HEK293T (cell line): Measurements from ENCODE around the gene GLB1L3.

ENCODE experiments used
- CTCF ChIA-PET: fragments of 350-600 bp; formaldehyde crosslinking; extraction: SDS; loops from one replicate; lab custom pipeline; 2021; ENCODE audit warnings: antibody characterized with exemption, inconsistent platforms; lab: Yijun Ruan, JAX
- POLR2A ChIA-PET: fragments of 350-600 bp; formaldehyde crosslinking; extraction: SDS; loops from one replicate; lab custom pipeline; 2020; ENCODE audit warnings: antibody characterized with exemption, inconsistent platforms; lab: Yijun Ruan, JAX
- DNase-seq: peaks from one replicate; pipeline ENCODE4 v3.0.0; 2012; ENCODE audit warnings: mixed read lengths; ENCODE audit errors: extremely low spot score
- ARNT ChIP-seq: fragments of 450-650 bp; IDR thresholded peaks from 2 replicates; pipeline ENCODE4 v1.6.1; 2017; ENCODE audit warnings: mild to moderate bottlenecking
- BHLHE40 ChIP-seq: fragments of 450-650 bp; IDR thresholded peaks from 2 replicates; pipeline ENCODE4 v1.6.1; 2016; ENCODE audit warnings: mild to moderate bottlenecking, moderate library complexity, borderline replicate concordance
- CTBP1 ChIP-seq: fragments of 450-650 bp; IDR thresholded peaks from 2 replicates; pipeline ENCODE4 v1.6.1; 2016; ENCODE audit warnings: borderline replicate concordance
- ELF4 ChIP-seq: fragments of 450-650 bp; IDR thresholded peaks from 2 replicates; pipeline ENCODE4 v1.6.1; 2017; ENCODE audit warnings: antibody characterized with exemption
- FOXA1 ChIP-seq: fragments of 450-650 bp; IDR thresholded peaks from 2 replicates; pipeline ENCODE4 v1.6.1; 2016; ENCODE audit warnings: mild to moderate bottlenecking
- FOXK2 ChIP-seq: fragments of 450-650 bp; IDR thresholded peaks from 2 replicates; pipeline ENCODE4 v1.6.1; 2016; ENCODE audit warnings: mild to moderate bottlenecking
- FOXM1 ChIP-seq: fragments of 450-650 bp; IDR thresholded peaks from 2 replicates; pipeline ENCODE4 v1.6.1; 2017; ENCODE audit warnings: mild to moderate bottlenecking, borderline replicate concordance
- HDGF ChIP-seq: fragments of 450-650 bp; IDR thresholded peaks from 2 replicates; pipeline ENCODE4 v1.6.1; 2017; ENCODE audit warnings: antibody characterized with exemption, borderline replicate concordance
- L3MBTL2 ChIP-seq: fragments of 450-650 bp; conservative IDR thresholded peaks from 2 replicates; pipeline ENCODE4 v1.6.1; 2016; ENCODE audit warnings: mild to moderate bottlenecking
- LEF1 ChIP-seq: fragments of 450-650 bp; IDR thresholded peaks from 2 replicates; pipeline ENCODE4 v1.6.1; 2017; ENCODE audit warnings: mild to moderate bottlenecking, borderline replicate concordance
- NFRKB ChIP-seq: fragments of 450-650 bp; IDR thresholded peaks from 2 replicates; pipeline ENCODE4 v1.6.1; 2016; ENCODE audit warnings: mild to moderate bottlenecking, moderate library complexity
- PKNOX1 ChIP-seq: fragments of 450-650 bp; IDR thresholded peaks from 2 replicates; pipeline ENCODE4 v1.6.1; 2016
- SP1 ChIP-seq: fragments of 450-650 bp; IDR thresholded peaks from 2 replicates; pipeline ENCODE4 v1.6.1; 2017
- SUZ12 ChIP-seq: fragments of 450-650 bp; IDR thresholded peaks from 2 replicates; pipeline ENCODE4 v1.6.1; 2016; ENCODE audit warnings: mild to moderate bottlenecking
- TARDBP ChIP-seq: fragments of 450-650 bp; IDR thresholded peaks from 2 replicates; pipeline ENCODE4 v1.6.1; 2016
- ZNF384 ChIP-seq: fragments of 450-650 bp; IDR thresholded peaks from 2 replicates; pipeline ENCODE4 v1.6.1; 2016

The GLB1L3 gene

GRCh38 chr11:134231958-134232659 lies 44.1 kb upstream of the GLB1L3 start:
- ChIA-PET CTCF (no interaction called here), POLR2A (no interaction called here)
- no peak for DNase-seq
- no peak for TF ChIP-seq ARNT
- no peak for TF ChIP-seq SP1
- TF ChIP-seq ZNF384: no peak
- TF ChIP-seq PKNOX1: no peak
- TF ChIP-seq FOXM1: no peak
- TF ChIP-seq FOXK2: no peak
- TF ChIP-seq LEF1: no peak
- TF ChIP-seq ELF4: no peak

- TF ChIP-seq NFRKB (no peak), BHLHE40 (no peak), TARDBP (no peak), CTBP1 (no peak), ZNF384 (no peak), FOXA1 (no peak), FOXK2 (no peak), FOXM1 (no peak), ELF4 (no peak), SP1 (no peak), SUZ12 (no peak), LEF1 (no peak), HDGF (no peak), PKNOX1 (no peak), ARNT (no peak), L3MBTL2 (no peak)
- DNase-seq: no peak
- CTCF ChIA-PET: no interaction called here
- POLR2A ChIA-PET: interaction anchor here (2.9 kb wide), 1 partner anchor 9 kb away, joined by 25 read pairs; the partner anchor contains the start of genes NCAPD3 and VPS26B
Measured at GRCh38 chr11:134233729-134234179, 42.4 kb upstream of the GLB1L3 start.

GRCh38 chr11:134235399-134235798 lies 40.8 kb upstream of the GLB1L3 start:
- ChIA-PET CTCF (no interaction called here), POLR2A (interaction anchor here (2.9 kb wide), 1 partner anchor 11 kb away, joined by 25 read pairs; the partner anchor contains the start of genes NCAPD3 and VPS26B)
- no peak for DNase-seq
- TF ChIP-seq TARDBP: no peak
- no peak for TF ChIP-seq ARNT
- no peak for TF ChIP-seq SP1
- TF ChIP-seq FOXM1: no peak
- no peak for TF ChIP-seq BHLHE40
- no peak for TF ChIP-seq ZNF384
- TF ChIP-seq FOXK2: no peak
- TF ChIP-seq NFRKB: no peak

- ChIA-PET CTCF (no interaction called here), POLR2A (no interaction called here)
- TF ChIP-seq TARDBP: no peak
- no peak for TF ChIP-seq SUZ12
- no peak for TF ChIP-seq PKNOX1
- no peak for TF ChIP-seq FOXK2
- TF ChIP-seq L3MBTL2: no peak
- no peak for DNase-seq
Measured at GRCh38 chr11:134236834-134237556, 39.2 kb upstream of the GLB1L3 start.

GRCh38 chr11:134237557-134237922 lies 38.6 kb upstream of the GLB1L3 start:
- TF ChIP-seq PKNOX1: no peak
- DNase-seq: no peak
- ChIA-PET POLR2A (no interaction called here), CTCF (no interaction called here)

GRCh38 chr11:134238956-134239355 lies 37.2 kb upstream of the GLB1L3 start:
- DNase-seq: no peak
- no peak for TF ChIP-seq FOXK2
- no peak for TF ChIP-seq FOXM1
- no peak for TF ChIP-seq CTBP1
- TF ChIP-seq SUZ12: no peak
- no peak for TF ChIP-seq FOXA1
- no peak for TF ChIP-seq ZNF384
- TF ChIP-seq ELF4: no peak
- TF ChIP-seq HDGF: no peak
- TF ChIP-seq NFRKB: no peak
- TF ChIP-seq LEF1: no peak
- TF ChIP-seq BHLHE40: no peak
- no peak for TF ChIP-seq ARNT
- TF ChIP-seq L3MBTL2: no peak
- TF ChIP-seq PKNOX1: no peak
- TF ChIP-seq TARDBP: no peak
- TF ChIP-seq SP1: no peak
- POLR2A ChIA-PET: interaction anchor here (2.0 kb wide), 1 partner anchor 15 kb away, joined by 9 read pairs; the partner anchor contains the start of genes NCAPD3 and VPS26B
- CTCF ChIA-PET: no interaction called here
